Measurements from ENCODE around the gene ADNP.

GRCh38 chr20:50918403-50918802, 12.8 kb downstream of the ADNP start:
- TF ChIP-seq EP300 (IDR thresholded peaks at IDR 0.05; ENCODE audit: borderline replicate concordance in 1 of 2, control insufficient read depth in 1 of 2, low read depth in 2 of 2, low read length in 2 of 2), result no peak
- TF ChIP-seq MXI1 (IDR thresholded peaks at IDR 0.05; ENCODE audit: low read depth, low read length), result no peak
- no peak for TF ChIP-seq CTCF (IDR thresholded peaks at IDR 0.05 in 2 of 3, conservative IDR thresholded peaks at IDR 0.05 in 1 of 3; ENCODE audit: control insufficient read depth in 2 of 3, extremely low read depth in 1 of 3, insufficient read depth in 1 of 3, low read depth in 3 of 3, low read length in 3 of 3)
- no peak for TF ChIP-seq POLR2A (IDR thresholded peaks at IDR 0.05; ENCODE audit: low read depth, low read length)
- TF ChIP-seq KLF5 (IDR thresholded peaks at IDR 0.05; ENCODE audit: partially characterized antibody), result no peak
- no peak for TF ChIP-seq POU2F2 (IDR thresholded peaks at IDR 0.05; ENCODE audit: borderline replicate concordance, low read depth, low read length)
- no peak for TF ChIP-seq RAD21 (IDR thresholded peaks at IDR 0.05; ENCODE audit: insufficient read depth, low read depth, low read length)
- TF ChIP-seq BRCA1 (IDR thresholded peaks at IDR 0.05; ENCODE audit: low read depth, low read length), result no peak
- no peak for TF ChIP-seq EGR1 (IDR thresholded peaks at IDR 0.05; ENCODE audit: borderline replicate concordance in 1 of 2, low read depth in 2 of 2, low read length in 2 of 2)
- TF ChIP-seq TAF1 (IDR thresholded peaks at IDR 0.05; ENCODE audit: borderline replicate concordance, low read depth, low read length), result no peak
- TF ChIP-seq USF1 (IDR thresholded peaks at IDR 0.05; ENCODE audit: borderline replicate concordance, extremely low read length, insufficient read depth, low read depth, low read length), result no peak
- TF ChIP-seq PAX8 (IDR thresholded peaks at IDR 0.05), result no peak
- no peak for TF ChIP-seq NFIC (IDR thresholded peaks at IDR 0.05; ENCODE audit: low read depth, low read length)

Data from GM12878 (cell line).